Panc1 (cell line): Measurements from ENCODE around the gene CACNA1G. TPM values are rescaled to one million over a fixed set of nuclear protein-coding genes. Genes with fewer than 3 reads are reported as not detected.
A peak's percentile ranks its signal among the peaks of the same experiment; 100 is the strongest.

Source experiments
- ATAC-seq: fragments of 200-7000 bp; cut with Tn5 transposase; 2 replicates; pipeline ENCODE4 v1.9.1; 2020; ENCODE audit warnings: mild to moderate bottlenecking, moderate library complexity
- BruUV-seq: library from RNA; stranded (reverse); fragments of 400-500 nt; replicated peaks from 2 replicates; lab custom pipeline; 2021; lab: Mats Ljungman, UMichigan
- CTCF ChIA-PET: fragments of 300-600 bp; sonication (Branson Sonifier 250); formaldehyde crosslinking; loops from one replicate; lab custom pipeline; 2022; ENCODE audit warnings: antibody characterized with exemption; lab: Charles Lee
- POLR2A ChIA-PET: fragments of 300-600 bp; sonication (Branson Sonifier 250); formaldehyde crosslinking; loops from one replicate; lab custom pipeline; 2022; ENCODE audit warnings: antibody characterized with exemption; lab: Charles Lee
- DNase-seq: peaks from one replicate; pipeline ENCODE4 v3.0.0-alpha.2; 2010; ENCODE audit warnings: low read depth, low spot score
- H3K27ac ChIP-seq: 2 replicates; pipeline ENCODE4 v1.5.1; 2011; ENCODE audit warnings: mild to moderate bottlenecking, low read length, inconsistent platforms
- H3K27me3 ChIP-seq: fragments of 200-500 bp; sonication (Bioruptor generic); 2 replicates; pipeline ENCODE4 v1.6.0; 2014; ENCODE audit warnings: low read length, inconsistent platforms; ENCODE audit not compliant: control insufficient read depth, insufficient read depth
- H3K36me3 ChIP-seq: fragments of 200-500 bp; sonication (Bioruptor generic); 2 replicates; pipeline ENCODE4 v1.5.1; 2014; ENCODE audit warnings: inconsistent platforms, mild to moderate bottlenecking, low read length, moderate library complexity; ENCODE audit not compliant: control insufficient read depth, insufficient read depth
- H3K4me1 ChIP-seq: 2 replicates; pipeline ENCODE4 v1.5.1; 2011; ENCODE audit warnings: inconsistent platforms, mild to moderate bottlenecking, low read length, moderate library complexity; ENCODE audit not compliant: control insufficient read depth, insufficient read depth
- H3K4me3 ChIP-seq, 2 experiments: 2 replicates each; pipeline ENCODE4 v1.5.1; 2011 to 2012; ENCODE audit warnings: low read depth in 2 of 2, low read length in 2 of 2, mild to moderate bottlenecking in 2 of 2, inconsistent platforms in 1 of 2, moderate library complexity in 1 of 2
- H3K9me3 ChIP-seq: fragments of 200-500 bp; sonication (Bioruptor generic); 2 replicates; pipeline ENCODE4 v1.5.1; 2014; ENCODE audit warnings: low read depth, mild to moderate bottlenecking, inconsistent platforms, low read length, moderate library complexity; ENCODE audit not compliant: control insufficient read depth, insufficient read depth
- POLR2AphosphoS5 ChIP-seq: IDR thresholded peaks from 2 replicates; pipeline ENCODE4 v1.6.1; 2012; ENCODE audit warnings: mild to moderate bottlenecking, low read depth, low read length, moderate library complexity
- SIN3A ChIP-seq: IDR thresholded peaks from 2 replicates; pipeline ENCODE4 v1.6.1; 2012; ENCODE audit warnings: low read depth, mild to moderate bottlenecking, low read length, moderate library complexity, borderline replicate concordance; ENCODE audit not compliant: insufficient read depth
- TCF7L2 ChIP-seq: IDR thresholded peaks from 2 replicates; pipeline ENCODE4 v1.6.1; 2011; ENCODE audit warnings: mild to moderate bottlenecking, low read depth, low read length, inconsistent platforms
- in situ Hi-C: cut with HindIII; loops from 2 replicates; pipeline ENCODE4 v1.10.0; 2016; ENCODE audit warnings: low sequenced_read_pairs, low pct_unique_long_range_greater_than_20kb
- intact Hi-C: fragments of 100-400 bp; cut with micrococcal nuclease; formaldehyde crosslinking; loops from one replicate; pipeline ENCODE4 v1.10.0; 2022; ENCODE audit not compliant: unreplicated experiment
- total RNA-seq: library from RNA; stranded (reverse); gene quantifications from one replicate; pipeline ENCODE4 v1.2.1, GENCODE V29; 2021; ENCODE audit not compliant: unreplicated experiment
- TF ChIP-seq, protein P1 (sequence below): fragments of 450-650 bp; IDR thresholded peaks from 2 replicates; pipeline ENCODE4 v1.5.1; 2017; ENCODE audit warnings: mild to moderate bottlenecking
- TF ChIP-seq, protein P2 (sequence below), 2 experiments: IDR thresholded peaks; 2 replicates each; pipeline ENCODE4 v1.6.1; 2011 to 2012; ENCODE audit warnings: low read depth in 2 of 2, control low read depth in 1 of 2, low read length in 1 of 2, mild to moderate bottlenecking in 1 of 2, moderate library complexity in 1 of 2; ENCODE audit not compliant: insufficient read depth in 1 of 2

CACNA1G gene
- total RNA-seq, 1 experiment from 2014 or later = 10.0 TPM

DNA sequence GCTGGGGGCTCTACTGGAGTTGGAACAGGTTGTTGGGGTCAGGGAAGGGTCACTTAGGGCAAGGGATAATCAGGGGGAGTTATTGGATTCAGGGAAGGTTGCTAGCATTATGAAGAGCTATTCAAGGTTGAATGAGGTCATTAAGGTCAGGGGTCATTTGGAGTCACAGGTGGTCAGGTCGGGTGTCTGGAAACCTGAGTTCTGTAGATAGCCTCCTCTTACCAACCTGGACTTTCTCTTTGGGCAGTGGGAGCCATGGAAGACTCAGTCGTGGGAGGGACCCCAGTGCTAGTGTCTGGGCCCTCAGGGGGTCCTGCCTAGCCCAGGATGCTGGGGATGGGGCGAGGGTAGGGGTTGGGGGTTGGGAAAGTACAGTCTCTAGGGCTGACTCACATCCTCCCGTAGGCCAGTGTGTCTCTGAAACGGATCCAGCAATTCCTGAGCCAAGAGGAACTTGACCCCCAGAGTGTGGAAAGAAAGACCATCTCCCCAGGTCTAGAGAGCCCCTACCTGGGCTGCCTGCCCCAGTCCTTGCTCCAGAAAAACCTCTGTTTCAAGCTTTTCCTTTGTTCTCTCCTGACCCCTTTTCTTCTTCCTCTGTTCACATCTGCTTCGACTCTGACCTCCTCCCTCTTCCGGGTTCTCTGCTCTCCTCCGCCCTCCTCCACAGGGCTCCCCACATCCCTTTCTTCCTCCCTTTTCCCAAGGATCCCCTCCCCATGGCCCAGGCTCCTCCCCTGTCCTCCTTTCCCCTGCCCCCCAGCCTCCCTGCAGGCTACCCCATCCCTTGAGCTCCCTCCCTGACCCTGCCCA, 107.7 kb downstream of the CACNA1G start:
- BruUV-seq = no TSS peak
- Histone ChIP-seq H3K4me1 (peaks cover 23% of the 10 kb centered on the region), H3K27ac (peak overlapping the region; percentile 57), H3K4me3 (no peak overlapping the region), H3K27me3 (no peaks in the 10 kb centered on the region), H3K36me3 (no peaks in the 10 kb centered on the region), H3K9me3 (no peaks in the 10 kb centered on the region)
- ChIA-PET CTCF (interaction anchor here (0.6 to 0.7 kb wide), 2 partner anchors 114 to 155 kb away, joined by 3 to 7 read pairs; no protein-coding TSS in a partner anchor), POLR2A (interaction anchor here (0.6 kb wide), 1 partner anchor 56 kb away, joined by 7 read pairs; no protein-coding TSS in a partner anchor)
- intact Hi-C loops (no loop called here), in situ Hi-C loops (no loop called here)
- DNase-seq (no peak), ATAC-seq (peak; percentile 52)
- no peak for TF ChIP-seq POLR2AphosphoS5
- TF ChIP-seq TCF7L2 = no peak
- TF ChIP-seq, protein P1, sequence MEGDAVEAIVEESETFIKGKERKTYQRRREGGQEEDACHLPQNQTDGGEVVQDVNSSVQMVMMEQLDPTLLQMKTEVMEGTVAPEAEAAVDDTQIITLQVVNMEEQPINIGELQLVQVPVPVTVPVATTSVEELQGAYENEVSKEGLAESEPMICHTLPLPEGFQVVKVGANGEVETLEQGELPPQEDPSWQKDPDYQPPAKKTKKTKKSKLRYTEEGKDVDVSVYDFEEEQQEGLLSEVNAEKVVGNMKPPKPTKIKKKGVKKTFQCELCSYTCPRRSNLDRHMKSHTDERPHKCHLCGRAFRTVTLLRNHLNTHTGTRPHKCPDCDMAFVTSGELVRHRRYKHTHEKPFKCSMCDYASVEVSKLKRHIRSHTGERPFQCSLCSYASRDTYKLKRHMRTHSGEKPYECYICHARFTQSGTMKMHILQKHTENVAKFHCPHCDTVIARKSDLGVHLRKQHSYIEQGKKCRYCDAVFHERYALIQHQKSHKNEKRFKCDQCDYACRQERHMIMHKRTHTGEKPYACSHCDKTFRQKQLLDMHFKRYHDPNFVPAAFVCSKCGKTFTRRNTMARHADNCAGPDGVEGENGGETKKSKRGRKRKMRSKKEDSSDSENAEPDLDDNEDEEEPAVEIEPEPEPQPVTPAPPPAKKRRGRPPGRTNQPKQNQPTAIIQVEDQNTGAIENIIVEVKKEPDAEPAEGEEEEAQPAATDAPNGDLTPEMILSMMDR = no peak
- TF ChIP-seq, protein P2, sequence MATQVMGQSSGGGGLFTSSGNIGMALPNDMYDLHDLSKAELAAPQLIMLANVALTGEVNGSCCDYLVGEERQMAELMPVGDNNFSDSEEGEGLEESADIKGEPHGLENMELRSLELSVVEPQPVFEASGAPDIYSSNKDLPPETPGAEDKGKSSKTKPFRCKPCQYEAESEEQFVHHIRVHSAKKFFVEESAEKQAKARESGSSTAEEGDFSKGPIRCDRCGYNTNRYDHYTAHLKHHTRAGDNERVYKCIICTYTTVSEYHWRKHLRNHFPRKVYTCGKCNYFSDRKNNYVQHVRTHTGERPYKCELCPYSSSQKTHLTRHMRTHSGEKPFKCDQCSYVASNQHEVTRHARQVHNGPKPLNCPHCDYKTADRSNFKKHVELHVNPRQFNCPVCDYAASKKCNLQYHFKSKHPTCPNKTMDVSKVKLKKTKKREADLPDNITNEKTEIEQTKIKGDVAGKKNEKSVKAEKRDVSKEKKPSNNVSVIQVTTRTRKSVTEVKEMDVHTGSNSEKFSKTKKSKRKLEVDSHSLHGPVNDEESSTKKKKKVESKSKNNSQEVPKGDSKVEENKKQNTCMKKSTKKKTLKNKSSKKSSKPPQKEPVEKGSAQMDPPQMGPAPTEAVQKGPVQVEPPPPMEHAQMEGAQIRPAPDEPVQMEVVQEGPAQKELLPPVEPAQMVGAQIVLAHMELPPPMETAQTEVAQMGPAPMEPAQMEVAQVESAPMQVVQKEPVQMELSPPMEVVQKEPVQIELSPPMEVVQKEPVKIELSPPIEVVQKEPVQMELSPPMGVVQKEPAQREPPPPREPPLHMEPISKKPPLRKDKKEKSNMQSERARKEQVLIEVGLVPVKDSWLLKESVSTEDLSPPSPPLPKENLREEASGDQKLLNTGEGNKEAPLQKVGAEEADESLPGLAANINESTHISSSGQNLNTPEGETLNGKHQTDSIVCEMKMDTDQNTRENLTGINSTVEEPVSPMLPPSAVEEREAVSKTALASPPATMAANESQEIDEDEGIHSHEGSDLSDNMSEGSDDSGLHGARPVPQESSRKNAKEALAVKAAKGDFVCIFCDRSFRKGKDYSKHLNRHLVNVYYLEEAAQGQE (IDR thresholded peaks at IDR 0.05; ENCODE audit: insufficient read depth in 1 of 2, low read depth in 2 of 2, low read length in 1 of 2) = no peak
- no peak for TF ChIP-seq SIN3A

DNA sequence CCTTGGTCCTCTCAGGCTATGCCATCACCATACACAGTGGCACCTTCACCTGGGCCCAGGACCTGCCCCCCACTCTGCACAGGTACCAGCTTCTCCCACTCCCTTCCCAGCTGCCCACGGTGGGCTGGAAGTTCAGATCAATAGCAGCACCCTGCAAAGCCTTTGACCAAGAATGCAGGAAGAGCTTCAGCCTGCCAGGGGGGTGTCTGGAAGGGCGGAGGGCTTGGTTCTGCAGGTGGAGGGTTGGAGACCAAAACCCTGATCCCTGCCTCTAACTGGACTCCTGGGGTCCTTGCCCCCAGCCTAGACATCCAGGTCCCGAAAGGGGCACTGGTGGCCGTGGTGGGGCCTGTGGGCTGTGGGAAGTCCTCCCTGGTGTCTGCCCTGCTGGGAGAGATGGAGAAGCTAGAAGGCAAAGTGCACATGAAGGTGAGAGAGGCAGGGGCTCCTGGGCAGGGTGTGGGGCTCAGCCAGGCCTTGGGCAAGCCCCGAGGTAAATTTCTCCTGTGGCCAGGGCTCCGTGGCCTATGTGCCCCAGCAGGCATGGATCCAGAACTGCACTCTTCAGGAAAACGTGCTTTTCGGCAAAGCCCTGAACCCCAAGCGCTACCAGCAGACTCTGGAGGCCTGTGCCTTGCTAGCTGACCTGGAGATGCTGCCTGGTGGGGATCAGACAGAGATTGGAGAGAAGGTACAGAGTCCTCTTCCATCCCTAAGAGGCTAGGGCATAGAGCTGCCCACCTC, 108.5 kb downstream of the CACNA1G start:
- ATAC-seq (no peak), DNase-seq (no peak)
- H3K4me1 ChIP-seq = peaks cover 19% of the 10 kb centered on the region
- BruUV-seq = no TSS peak
- intact Hi-C loops (no loop called here), in situ Hi-C loops (no loop called here)
- H3K4me3 ChIP-seq = no peak overlapping the region
- H3K27ac ChIP-seq = peak overlapping the region; percentile 57
- H3K9me3 ChIP-seq = no peaks in the 10 kb centered on the region
- no peaks in the 10 kb centered on the region for H3K36me3 ChIP-seq
- POLR2A ChIA-PET = interaction anchor here (0.6 kb wide), 1 partner anchor 57 kb away, joined by 7 read pairs; no protein-coding TSS in a partner anchor
- CTCF ChIA-PET = interaction anchor here (0.5 to 0.6 kb wide), 4 partner anchors 46 to 1639 kb away, joined by 3 to 11 read pairs (median 6); no protein-coding TSS in a partner anchor
- H3K27me3 ChIP-seq = no peaks in the 10 kb centered on the region
- TF ChIP-seq TCF7L2 (no peak), SIN3A (no peak), POLR2AphosphoS5 (no peak)
- TF ChIP-seq, protein P2 (IDR thresholded peaks at IDR 0.05; ENCODE audit: insufficient read depth in 1 of 2, low read depth in 2 of 2, low read length in 1 of 2) = no peak
- TF ChIP-seq, protein P1 = no peak
